ENCODE results near the gene CTNS.

Gene CTNS

GRCh38 chr17:3658784-3659449, 22.4 kb downstream of the CTNS start:
- DNase-seq (ENCODE audit: low read depth in 2 of 2) = no peak

DNA sequence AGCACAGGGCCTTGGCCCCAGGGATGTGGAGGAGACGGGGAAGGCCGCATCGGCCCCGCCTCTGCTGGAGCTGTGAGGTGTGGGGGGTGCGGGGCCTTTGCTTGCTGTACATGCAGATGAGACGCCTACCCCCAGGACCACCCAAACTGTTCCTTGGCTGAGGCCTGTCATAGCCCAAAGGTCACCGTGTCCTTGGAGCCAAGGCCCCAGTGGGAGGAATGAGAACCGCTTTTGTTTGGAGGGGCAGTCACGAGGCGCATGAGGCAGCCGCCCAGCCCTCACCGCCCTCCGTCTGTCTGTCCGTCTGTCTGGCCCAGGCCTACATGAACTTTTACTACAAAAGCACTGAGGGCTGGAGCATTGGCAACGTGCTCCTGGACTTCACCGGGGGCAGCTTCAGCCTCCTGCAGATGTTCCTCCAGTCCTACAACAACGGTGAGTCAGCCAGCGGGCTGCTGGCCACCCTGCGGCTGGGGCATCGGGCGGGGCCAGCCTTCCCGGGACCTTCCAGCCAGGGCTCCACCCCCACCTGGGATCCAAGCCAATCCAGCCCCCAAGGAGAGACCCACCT, 23.1 kb downstream of the CTNS start:
- DNase-seq (ENCODE audit: low read depth in 2 of 2) = peak in 1 of 2 experiments; percentile 18

DNA sequence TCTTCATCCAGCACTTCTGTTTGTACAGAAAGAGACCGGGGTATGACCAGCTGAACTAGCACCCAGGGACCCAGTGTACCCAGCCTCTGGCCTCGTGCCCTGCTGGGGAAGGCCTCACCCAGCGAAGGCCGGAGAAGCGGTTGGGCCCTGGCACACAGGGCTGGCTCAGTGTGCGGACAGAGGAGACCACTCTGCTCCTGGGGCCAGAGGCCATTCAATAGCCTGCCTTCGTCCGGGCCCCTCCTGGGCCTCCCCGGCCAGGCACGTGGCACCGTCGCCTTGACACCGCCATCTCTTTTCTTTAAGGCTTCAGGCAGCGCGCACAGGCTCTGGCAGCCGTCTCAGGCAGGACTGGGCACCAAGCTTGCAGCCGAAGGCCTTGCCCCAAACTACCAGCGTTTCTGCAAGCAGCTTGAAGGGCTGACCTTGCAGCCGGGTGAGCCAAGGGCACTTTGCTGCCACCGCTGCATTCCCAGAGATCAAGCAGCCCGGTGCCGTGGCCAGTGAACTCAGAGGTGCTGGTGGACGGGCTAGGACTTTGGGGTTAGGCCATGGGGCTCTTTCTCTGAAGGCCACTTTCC, 23.8 kb downstream of the CTNS start:
- no peak for DNase-seq (ENCODE audit: low read depth in 2 of 2)

- no peak for DNase-seq (ENCODE audit: low read depth in 2 of 2)
Observed at GRCh38 chr17:3663102-3664011, 26.8 kb downstream of the CTNS start.

GRCh38 chr17:3665834-3666233, 29.3 kb downstream of the CTNS start:
- no peak for DNase-seq (ENCODE audit: low read depth in 2 of 2)

GRCh38 chr17:3666516-3666915, 30.0 kb downstream of the CTNS start:
- no peak for DNase-seq (ENCODE audit: low read depth in 2 of 2)

- peak; percentile 85 to 87 for DNase-seq (ENCODE audit: low read depth in 2 of 2)
Observed at GRCh38 chr17:3667366-3668278, 31.1 kb downstream of the CTNS start.

GRCh38 chr17:3668279-3669084, 31.9 kb downstream of the CTNS start, which contains the start of the genes EMC6 and TAX1BP3:
Gene EMC6, plus strand, starts transcription at chr17:3668812. Its CDS starts 335 bp downstream, at chr17:3669147.
Gene TAX1BP3, minus strand, starts transcription at chr17:3668578. Its CDS starts 52 bp downstream, at chr17:3668526.
- DNase-seq (ENCODE audit: low read depth in 2 of 2) = peak; percentile 93 to 94

DNA sequence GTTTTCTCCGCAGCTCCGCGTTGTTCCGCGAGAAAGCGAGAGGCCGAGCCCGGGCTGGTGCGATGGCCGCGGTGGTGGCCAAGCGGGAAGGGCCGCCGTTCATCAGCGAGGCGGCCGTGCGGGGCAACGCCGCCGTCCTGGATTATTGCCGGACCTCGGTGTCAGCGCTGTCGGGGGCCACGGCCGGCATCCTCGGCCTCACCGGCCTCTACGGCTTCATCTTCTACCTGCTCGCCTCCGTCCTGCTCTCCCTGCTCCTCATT, 32.5 kb downstream of the CTNS start:
- no peak for DNase-seq (ENCODE audit: low read depth in 2 of 2)

DNA sequence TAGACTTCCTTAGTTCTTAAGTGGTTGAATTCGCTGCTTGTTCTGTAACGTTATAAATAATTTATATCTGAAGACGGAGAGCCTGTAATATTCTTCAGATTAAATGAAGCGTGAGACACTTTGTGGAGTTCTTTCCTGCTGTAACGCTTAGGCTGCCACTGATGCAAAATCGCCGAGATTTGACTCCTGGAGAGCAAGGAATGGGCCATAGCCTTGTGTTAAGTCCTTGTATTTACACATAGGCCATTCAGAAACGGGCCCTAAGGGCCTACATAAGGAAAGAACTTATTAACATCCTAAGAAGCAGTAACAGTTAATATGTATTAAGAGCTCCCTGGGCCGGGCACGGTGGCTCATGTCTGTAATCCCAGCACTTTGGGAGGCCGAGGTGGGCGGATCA, 33.0 kb downstream of the CTNS start:
- DNase-seq (ENCODE audit: low read depth in 2 of 2) = no peak

DNA sequence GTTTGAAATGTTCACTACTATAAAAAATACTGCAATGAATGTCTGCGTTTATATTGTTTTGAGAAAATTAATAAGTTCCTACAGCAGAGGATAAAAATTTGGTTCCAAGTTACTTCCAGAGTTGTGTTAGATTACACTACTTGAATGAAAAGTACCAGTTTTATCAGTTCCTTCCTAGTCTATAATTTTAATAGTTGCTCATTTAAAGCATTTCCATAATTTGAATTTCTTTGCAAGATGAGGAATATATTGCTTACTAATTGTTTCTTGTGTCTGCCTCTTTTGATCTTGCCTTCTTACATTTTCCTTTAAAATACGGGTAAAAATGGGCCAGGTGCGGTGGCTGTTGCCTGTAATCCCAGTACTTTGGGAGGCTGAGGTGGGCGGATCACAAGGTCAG, 36.0 kb downstream of the CTNS start:
- DNase-seq (ENCODE audit: low read depth in 2 of 2) = no peak

GRCh38 chr17:3675886-3676285, 39.3 kb downstream of the CTNS start:
- no peak for DNase-seq (ENCODE audit: low read depth in 2 of 2)

DNA sequence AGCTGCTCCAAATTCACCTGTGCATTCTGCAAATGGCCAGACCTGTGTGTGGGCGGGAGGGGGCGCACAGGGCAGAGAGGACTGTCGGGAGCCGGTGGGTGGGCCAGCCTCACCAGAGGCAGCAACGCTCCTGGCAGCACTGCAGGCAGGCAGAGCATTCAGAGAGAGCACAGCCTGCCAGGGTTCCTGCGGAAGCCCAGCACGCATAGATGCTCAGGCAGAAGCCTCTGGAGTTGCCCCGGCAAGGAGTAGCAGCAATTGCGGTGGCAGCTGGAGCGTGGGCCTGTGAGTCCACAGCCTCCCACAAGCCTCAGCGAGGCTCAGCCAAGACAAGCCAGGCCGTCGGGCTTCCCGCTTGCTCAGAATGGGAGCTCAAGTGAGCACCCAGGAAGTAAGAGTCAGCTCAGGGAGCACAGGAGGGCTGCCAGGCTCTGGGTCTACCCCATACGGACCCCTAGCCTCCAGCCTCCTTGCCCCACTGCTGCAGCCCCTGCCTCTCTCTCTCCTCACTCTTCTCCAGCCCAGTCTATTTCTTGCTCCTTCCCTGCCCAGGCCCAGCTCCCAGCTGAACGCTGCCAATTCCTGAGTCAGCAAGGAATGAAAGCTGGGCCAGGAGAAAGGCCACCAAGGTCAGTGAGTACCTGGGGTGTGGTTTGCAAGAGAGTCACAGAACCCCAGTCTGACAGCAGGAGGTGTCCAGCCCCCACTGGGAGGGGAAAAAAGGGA, 41.7 kb downstream of the CTNS start:
- no peak for DNase-seq (ENCODE audit: low read depth in 2 of 2)

- DNase-seq (ENCODE audit: low read depth in 2 of 2) = no peak
Observed at GRCh38 chr17:3678821-3679530, 42.4 kb downstream of the CTNS start.

DNA sequence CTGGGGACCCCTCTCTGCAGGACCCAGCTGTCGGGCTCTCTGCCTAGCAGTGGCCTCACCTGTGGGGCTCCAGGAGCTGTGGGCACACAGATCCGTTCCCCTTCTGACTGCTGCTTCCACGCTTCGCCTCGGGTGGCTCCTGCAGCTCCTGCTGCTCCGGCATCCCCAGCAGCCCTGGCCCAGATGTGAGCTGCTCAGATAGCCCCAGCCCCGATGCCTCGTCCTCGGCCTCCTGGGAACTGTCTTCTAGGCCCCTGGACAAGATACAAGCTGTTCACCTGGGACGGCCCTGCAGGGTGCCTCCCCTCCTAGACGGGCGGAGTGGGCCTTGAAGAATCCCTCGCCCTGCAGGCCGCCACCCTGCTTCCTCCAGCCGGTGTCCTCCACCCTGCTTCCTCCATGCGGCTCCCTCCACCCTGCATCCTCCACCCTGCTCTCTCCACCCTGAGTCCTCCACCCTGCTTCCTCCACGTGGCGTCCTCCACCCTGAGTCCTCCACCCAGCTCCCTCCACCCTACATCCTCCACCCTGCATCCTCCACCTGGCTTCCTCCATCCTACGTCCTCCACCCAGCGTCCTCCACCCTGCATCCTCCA, 43.1 kb downstream of the CTNS start:
- no peak for DNase-seq (ENCODE audit: low read depth in 2 of 2)

DNA sequence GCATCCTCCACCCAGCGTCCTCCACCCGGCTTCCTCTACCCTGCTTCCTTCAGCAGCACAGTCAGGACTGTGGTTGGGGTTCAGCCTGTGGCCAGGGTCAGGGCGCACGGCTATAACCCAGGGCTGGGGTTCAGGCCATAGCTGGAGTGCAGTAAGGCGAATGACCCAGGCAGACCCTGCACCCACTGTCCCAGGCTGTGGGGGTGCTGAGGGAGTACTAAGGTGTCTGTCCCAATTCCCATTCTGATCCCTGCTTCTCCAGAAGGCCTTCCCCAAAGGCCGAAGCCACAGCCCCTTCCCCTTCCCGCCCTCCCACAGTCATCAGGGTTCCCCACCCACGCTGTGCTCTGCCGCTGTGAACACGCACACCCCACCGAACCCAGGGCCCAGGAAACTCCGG, 44.5 kb downstream of the CTNS start:
- no peak for DNase-seq (ENCODE audit: low read depth in 2 of 2)

- no peak for DNase-seq (ENCODE audit: low read depth in 2 of 2)
Observed at GRCh38 chr17:3681565-3681964, 45.0 kb downstream of the CTNS start.

DNA sequence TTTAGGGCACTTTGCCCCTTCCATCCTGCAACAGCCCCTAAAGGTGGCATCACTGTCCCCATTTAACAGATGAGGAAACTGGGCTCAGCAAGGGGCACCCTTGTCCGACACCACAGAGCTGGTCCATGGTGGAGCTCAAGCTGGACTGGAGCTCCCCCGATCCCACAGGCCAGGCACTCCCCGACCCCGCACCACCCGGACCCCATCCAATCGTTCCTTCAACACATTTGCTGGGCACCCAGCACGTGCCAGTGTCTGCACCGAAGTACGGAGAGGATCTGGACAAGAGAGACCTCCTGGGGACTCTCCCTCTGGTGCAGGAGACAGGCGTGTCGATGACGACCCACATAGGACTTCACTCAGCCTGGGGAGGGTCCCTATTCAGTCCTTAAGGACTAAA, 45.5 kb downstream of the CTNS start:
- no peak for DNase-seq (ENCODE audit: low read depth in 2 of 2)

GRCh38 chr17:3683054-3683511, 46.5 kb downstream of the CTNS start:
- DNase-seq (ENCODE audit: low read depth in 2 of 2) = no peak

Measured in fibroblast of skin of left biceps (primary cell).